ENCODE results near the gene PFKFB3. TPM values are rescaled to one million over a fixed set of nuclear protein-coding genes. Genes with fewer than 3 reads are reported as not detected.
"Not testable (repeated sequence)": the region's sequence is repeated elsewhere in the genome, so short reads cannot be mapped to it uniquely, and the experiment has no call there.

The PFKFB3 gene
- total and polyA plus RNA-seq, 12 donors: 5.5 to 77.3 (median 14.7) TPM

GRCh38 chr10:6191147-6191546 lies 11.6 kb upstream of the PFKFB3 start:
- TF ChIP-seq CTCF (IDR thresholded peaks at IDR 0.05): no peak
- WGBS, 2 donors: 69 to 79% methylated on average over 8 of the region's 8 CpGs
- Histone ChIP-seq H3K27ac (peak overlapping the region in 6 of 10 donors; percentile 25 to 82 (median 63)), H3K36me3 (no peaks in the 10 kb centered on the region), H3K4me1 (peaks cover 0 to 87% (median 23%) of the 10 kb centered on the region in 9 donors), H3K27me3 (no peaks in the 10 kb centered on the region), H3K9me3 (no peaks in the 10 kb centered on the region), H3K4me3 (no peak overlapping the region)
- DNase-seq: no peak
- intact Hi-C loops (cut with DNase I): no loop called here
- no peak for ATAC-seq

- Histone ChIP-seq H3K36me3 (no peaks in the 10 kb centered on the region), H3K4me1 (peaks cover 0 to 87% (median 26%) of the 10 kb centered on the region in 9 donors), H3K9me3 (no peaks in the 10 kb centered on the region), H3K27me3 (no peaks in the 10 kb centered on the region), H3K4me3 (no peak overlapping the region), H3K27ac (peak overlapping the region in 7 of 10 donors; percentile 19 to 82 (median 60))
- ATAC-seq (no peak), DNase-seq (no peak)
- no peak for TF ChIP-seq CTCF (IDR thresholded peaks at IDR 0.05)
- 72 to 81% methylated on average over 19 of the region's 19 CpGs for WGBS, 2 donors
- intact Hi-C loops (cut with DNase I): no loop called here
These were observed 11.2 kb upstream of the PFKFB3 start for GRCh38 chr10:6191569-6191968.

GRCh38 chr10:6193342-6193741 lies 9.4 kb upstream of the PFKFB3 start:
- ATAC-seq; H3K27me3 ChIP-seq; intact Hi-C loops (cut with DNase I); H3K9me3 ChIP-seq; H3K36me3 ChIP-seq; H3K4me3 ChIP-seq; DNase-seq: not testable (repeated sequence)
- H3K4me1 ChIP-seq: peaks cover 0 to 91% (median 26%) of the 10 kb centered on the region in 9 donors
- H3K27ac ChIP-seq: peak overlapping the region in 1 of 10 donors; percentile 82
- WGBS, 2 donors: 97 to 98% methylated on average over 5 of the region's 5 CpGs

- H3K36me3 ChIP-seq: no peaks in the 10 kb centered on the region
- DNase-seq (no peak), ATAC-seq (no peak)
- intact Hi-C loops (cut with DNase I): no loop called here
- H3K9me3 ChIP-seq: no peaks in the 10 kb centered on the region
- H3K4me3 ChIP-seq: no peak overlapping the region
- H3K27ac ChIP-seq: peak overlapping the region in 1 of 10 donors; percentile 77
- no peak for TF ChIP-seq CTCF (IDR thresholded peaks at IDR 0.05)
- peaks cover 0 to 83% (median 25%) of the 10 kb centered on the region in 9 donors for H3K4me1 ChIP-seq
- 95 to 98% methylated on average over 6 of the region's 6 CpGs for WGBS, 2 donors
- H3K27me3 ChIP-seq: no peaks in the 10 kb centered on the region
These were observed 8.4 kb upstream of the PFKFB3 start for GRCh38 chr10:6194311-6194710.

GRCh38 chr10:6195376-6195775 lies 7.4 kb upstream of the PFKFB3 start:
- DNase-seq: no peak
- no peak for ATAC-seq
- TF ChIP-seq CTCF (IDR thresholded peaks at IDR 0.05): no peak
- Histone ChIP-seq H3K27ac (peak overlapping the region in 8 of 10 donors; percentile 17 to 77 (median 44)), H3K9me3 (no peaks in the 10 kb centered on the region), H3K4me3 (no peak overlapping the region), H3K27me3 (no peaks in the 10 kb centered on the region), H3K4me1 (peaks cover 0 to 84% (median 26%) of the 10 kb centered on the region in 9 donors), H3K36me3 (no peaks in the 10 kb centered on the region)
- WGBS, 2 donors: 84 to 93% methylated on average over 6 of the region's 6 CpGs
- intact Hi-C loops (cut with DNase I): no loop called here

Measured in heart right ventricle (tissue), 16 donors.